GM18868 (cell line): ENCODE data around the gene CPO.
"Not testable (repeated sequence)": the region's sequence is repeated elsewhere in the genome, so short reads cannot be mapped to it uniquely, and the experiment has no call there.

Experiments
- ATAC-seq: cut with Tn5 transposase; IDR thresholded peaks from one replicate; pipeline ENCODE4 v1.9.1; 2021; ENCODE audit warnings: mild to moderate bottlenecking, moderate library complexity; ENCODE audit not compliant: unreplicated experiment

CPO gene, protein sequence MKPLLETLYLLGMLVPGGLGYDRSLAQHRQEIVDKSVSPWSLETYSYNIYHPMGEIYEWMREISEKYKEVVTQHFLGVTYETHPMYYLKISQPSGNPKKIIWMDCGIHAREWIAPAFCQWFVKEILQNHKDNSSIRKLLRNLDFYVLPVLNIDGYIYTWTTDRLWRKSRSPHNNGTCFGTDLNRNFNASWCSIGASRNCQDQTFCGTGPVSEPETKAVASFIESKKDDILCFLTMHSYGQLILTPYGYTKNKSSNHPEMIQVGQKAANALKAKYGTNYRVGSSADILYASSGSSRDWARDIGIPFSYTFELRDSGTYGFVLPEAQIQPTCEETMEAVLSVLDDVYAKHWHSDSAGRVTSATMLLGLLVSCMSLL

DNA sequence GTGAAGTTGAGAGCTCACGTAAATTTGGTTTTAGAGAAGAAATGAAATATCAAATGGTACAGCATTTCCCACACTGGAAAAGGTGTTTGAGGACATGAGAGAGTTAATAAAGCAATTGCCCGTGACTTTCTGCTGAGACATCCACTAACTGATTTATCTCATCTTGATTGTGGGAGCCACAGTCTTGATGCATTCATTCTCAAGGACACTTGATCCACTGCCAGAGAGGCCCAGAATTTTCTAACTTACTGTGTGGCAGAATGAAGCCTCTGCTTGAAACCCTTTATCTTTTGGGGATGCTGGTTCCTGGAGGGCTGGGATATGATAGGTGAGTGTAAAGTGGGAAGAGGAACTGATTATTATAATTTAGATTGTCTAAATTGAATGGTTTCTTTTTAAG lies at the start of gene CPO:
TSS of gene CPO (plus strand) at position 179 of the 400 bp plus-strand sequence. CDS start at position 261, 82 bp downstream.
- no peak for ATAC-seq

DNA sequence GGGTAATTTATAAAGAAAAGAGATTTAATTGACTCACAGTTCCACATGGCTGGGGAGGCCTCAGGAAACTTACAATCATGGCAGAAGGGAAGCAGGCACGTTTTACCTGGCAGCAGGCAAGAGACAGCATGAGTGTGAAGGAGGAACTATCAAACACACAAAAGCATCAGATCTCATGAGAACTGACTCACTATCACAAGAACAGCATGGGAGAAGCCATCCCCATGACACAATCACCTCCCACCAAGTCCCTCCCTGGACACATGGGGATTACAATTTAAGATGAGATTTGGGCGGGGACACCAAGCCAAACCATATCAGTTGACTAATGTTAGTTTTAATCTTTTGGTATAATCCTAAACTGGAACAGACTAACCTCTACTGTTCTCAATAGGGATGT lies 49.1 kb upstream of the CPO start:
- no peak for ATAC-seq

DNA sequence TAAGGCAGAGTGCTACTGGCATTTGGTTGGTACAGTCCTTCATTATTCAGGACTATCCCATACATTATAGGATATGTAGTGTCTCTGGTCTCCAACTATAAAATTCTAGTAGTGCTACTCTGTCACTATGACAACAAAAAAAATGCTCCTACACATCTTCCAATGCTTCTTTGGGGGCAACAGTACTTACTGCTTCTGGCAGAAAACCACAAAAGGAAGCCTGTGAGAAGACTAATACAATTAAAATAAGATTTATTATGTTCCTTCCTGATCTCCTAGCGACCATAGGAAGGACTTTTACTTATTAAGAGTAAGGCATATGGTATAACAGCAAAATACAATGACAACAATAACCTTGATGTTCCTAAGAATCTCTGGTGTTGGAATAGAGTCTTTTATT lies 48.4 kb upstream of the CPO start:
- ATAC-seq = no peak

- ATAC-seq = peak; percentile 97
Measured at GRCh38 chr2:206915121-206915520, 24.2 kb upstream of the CPO start.

- ATAC-seq = no peak
Measured at GRCh38 chr2:206918263-206918662, 21.1 kb upstream of the CPO start.

DNA sequence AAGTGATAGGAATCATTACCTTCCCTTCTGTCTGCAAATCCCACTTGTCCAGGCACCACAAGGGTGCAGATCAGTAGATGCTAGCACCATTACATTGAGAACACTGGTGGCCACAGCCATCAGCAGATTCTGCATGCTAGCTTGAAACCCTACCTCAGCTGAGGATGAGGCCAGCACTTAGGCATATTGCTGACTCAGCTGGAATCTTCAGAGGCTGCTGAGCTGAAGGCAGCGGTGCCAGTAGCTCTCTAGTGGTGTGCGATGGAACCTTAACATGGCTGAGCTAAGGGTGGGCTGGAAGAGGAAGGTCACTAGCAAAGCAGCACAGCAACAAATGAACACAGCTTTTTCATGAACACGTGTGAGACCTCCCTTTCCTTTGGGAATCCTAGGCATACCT lies 19.0 kb upstream of the CPO start:
- ATAC-seq = no peak

GRCh38 chr2:206920951-206921350 lies 18.4 kb upstream of the CPO start:
- ATAC-seq = no peak

GRCh38 chr2:206921529-206921928 lies 17.8 kb upstream of the CPO start:
- ATAC-seq = no peak

DNA sequence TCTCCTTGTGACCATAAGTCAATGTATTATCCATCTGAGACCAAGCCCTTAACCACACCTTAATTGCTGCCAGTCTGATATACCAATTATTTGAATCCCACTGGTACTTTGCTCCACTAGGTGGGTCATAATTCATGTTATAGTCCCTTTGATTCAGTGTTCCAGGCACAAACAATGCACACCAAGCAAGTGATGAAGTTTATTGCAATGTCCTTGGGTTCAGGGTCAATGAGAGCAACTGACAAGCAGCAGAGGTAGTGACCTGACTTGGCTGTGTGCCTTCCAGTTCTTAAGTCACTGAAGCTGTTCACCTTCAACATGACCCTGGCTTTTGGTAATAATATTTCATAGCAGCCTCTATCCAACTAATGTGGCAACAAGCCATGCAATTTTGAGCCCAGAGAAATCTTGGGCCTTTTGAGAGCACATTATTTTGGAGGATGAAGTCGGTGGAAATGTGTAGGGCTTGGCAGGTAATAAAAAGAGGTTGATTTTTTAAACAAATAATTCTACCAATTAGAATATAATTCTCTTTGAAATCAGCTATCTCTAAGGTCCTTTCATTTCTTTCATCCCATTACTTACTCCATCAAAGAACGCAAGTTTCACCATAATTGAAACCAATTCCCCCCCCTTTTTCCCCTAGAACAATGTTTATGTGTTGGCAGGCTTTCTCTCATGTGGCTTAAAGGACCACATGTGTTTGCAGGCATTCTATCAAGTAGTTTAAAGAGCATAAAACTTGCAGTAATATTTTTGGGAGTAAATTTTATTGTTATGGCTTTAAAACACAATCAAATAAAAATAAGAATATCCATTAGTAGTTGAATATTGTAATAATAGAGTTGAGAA lies 3.1 kb upstream of the CPO start:
- no peak for ATAC-seq

GRCh38 chr2:206936843-206937230 lies 2.5 kb upstream of the CPO start:
- no peak for ATAC-seq

DNA sequence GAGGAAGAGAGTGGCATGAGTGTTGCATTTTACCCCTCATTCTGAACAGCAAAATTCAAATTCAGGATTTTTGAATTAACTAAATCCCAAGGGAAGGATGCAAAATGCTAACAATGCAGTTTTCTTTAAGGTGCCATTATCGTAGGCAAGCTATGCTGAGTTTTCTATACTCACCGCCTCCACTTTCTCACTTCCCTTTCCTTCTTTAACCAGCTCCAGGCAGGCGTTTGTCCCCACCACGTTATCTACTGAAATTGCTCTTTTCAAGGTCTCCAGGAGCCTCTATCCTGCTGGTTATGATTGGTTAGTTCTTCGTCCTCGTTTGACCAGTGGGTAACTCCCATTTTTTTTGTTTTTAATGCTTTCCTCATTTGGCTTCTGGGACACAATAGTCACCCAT lies 1.8 kb upstream of the CPO start:
- ATAC-seq = peak; percentile 97

- no peak for ATAC-seq
Measured at GRCh38 chr2:206940546-206940945, 1.2 kb downstream of the CPO start.

DNA sequence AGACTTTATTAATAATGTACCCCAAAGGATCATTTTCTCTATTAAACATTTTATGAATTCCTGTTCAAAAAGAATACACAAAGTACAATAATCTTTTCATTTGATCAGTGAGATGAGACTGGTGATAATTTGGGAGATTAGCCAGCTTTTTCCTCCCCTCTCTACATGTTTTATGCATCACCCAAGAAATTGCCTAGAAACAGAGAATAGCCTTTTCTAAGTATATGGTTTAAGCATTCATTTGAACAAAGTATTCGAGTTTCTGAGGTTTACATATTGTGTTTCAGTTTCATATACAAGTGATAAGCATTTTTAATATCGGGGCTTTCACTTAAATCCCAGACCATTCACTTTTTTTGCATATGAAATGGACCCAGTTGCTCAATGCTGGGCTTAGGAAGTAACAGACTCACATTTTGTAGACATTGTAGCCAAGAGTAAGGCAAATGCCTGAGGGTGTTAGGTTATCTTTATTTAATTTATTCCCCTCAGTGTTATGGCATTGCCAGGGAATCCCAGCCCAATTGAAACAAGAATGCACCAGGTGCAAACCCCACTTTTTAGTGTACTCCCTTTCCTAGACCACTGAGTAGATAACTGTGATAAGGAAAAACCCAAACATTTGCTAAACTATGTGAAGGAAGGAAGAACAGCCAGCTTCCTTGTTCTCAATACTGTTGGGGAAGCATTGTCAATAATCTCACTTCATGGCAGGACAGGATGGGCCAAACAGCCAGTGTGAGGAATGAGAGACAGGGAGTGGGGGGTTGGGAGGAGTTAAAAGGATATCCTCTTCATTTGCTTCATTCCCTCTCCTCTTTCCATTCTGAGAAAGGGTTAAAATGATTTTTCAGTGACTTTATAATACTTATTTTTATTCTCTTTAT lies 3.5 kb downstream of the CPO start:
- no peak for ATAC-seq

- not testable (repeated sequence) for ATAC-seq
Measured at GRCh38 chr2:206953404-206953803, 14.1 kb downstream of the CPO start.

GRCh38 chr2:206955253-206955652 lies 15.9 kb downstream of the CPO start:
- ATAC-seq = no peak

DNA sequence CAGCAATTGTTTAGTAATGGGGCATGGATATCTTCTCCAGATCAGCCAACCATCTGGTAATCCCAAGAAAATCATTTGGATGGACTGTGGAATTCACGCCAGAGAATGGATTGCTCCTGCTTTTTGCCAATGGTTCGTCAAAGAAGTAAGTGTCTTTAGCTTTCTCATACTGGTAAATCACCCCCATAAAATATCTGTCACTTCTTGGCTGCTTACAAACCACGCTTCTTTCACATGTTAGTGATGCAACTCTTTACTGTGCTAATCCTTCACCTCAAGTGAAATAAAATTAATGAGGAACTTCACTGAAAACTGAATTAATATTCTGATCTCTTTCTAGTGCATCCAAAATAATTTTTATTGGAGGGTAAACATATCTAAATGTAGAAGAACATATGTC lies 18.9 kb downstream of the CPO start:
- no peak for ATAC-seq

GRCh38 chr2:206962966-206963365 lies 23.6 kb downstream of the CPO start:
- ATAC-seq = no peak

DNA sequence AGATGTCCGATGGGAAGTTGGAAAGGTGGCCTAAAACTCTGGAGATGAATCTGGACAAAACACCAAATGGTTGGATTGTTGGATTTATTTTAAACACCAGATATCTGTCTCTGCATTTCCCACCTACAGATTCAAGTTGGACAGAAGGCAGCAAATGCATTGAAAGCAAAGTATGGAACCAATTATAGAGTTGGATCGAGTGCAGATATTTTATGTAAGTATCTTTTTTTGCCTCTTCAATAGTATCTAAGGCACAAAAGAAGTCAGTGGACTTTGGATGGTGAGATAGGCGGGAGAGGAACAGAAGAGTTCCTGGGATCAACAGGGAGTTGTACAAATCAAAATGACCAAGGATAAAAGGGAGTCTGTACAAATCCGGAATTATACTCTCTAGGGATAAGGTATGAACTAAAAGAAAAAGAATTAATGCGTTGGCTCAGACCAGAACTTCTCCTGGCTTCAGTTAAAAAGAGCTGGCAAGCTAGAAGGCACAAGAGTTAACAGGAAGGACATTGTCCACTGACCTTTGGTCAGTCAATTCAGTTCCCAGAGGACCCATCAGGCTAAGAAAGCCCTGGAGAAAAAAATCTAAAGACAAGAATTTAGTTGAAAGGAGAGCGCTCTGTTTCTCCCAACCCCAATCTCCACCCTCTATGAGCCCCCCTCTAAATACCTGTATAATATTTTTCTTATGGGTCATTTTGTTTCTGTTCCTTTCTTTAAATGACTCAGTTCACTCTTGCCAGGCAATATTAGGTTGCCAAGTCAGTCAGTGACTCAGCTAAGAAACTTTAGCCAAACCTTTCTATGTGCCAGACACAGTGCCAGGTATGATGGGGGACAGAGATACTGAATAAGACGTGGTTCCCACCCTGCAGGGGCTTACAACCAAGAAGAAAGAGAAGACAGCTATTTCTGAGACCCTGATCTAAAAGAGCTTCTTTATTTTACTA lies 29.1 kb downstream of the CPO start:
- ATAC-seq = no peak

DNA sequence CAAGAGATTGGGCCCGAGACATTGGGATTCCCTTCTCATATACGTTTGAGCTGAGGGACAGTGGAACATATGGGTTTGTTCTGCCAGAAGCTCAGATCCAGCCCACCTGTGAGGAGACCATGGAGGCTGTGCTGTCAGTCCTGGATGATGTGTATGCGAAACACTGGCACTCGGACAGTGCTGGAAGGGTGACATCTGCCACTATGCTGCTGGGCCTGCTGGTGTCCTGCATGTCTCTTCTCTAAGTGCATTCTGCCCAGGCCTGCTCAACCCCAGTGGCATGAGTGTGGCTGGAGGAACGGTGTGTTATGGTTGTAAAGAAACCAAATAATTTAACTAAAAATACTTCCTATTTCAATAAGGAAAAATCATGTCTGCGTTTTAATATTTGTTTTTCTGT lies 29.9 kb downstream of the CPO start:
- no peak for ATAC-seq
